PC-3 (cell line): ENCODE results near the gene PAX1.

Experiments used
- CTCF ChIP-seq: fragments of 300-600 bp; sonication (generic); conservative IDR thresholded peaks from 2 replicates; pipeline ENCODE4 v1.5.1; 2017; ENCODE audit warnings: antibody characterized with exemption, low read depth, mild to moderate bottlenecking, low read length
- EZH2 ChIP-seq: fragments of 300-600 bp; sonication (generic); IDR thresholded peaks from one replicate; pipeline ENCODE4 v1.6.1; 2017; ENCODE audit warnings: antibody characterized with exemption, mild to moderate bottlenecking, low read length; ENCODE audit not compliant: unreplicated experiment

DNA sequence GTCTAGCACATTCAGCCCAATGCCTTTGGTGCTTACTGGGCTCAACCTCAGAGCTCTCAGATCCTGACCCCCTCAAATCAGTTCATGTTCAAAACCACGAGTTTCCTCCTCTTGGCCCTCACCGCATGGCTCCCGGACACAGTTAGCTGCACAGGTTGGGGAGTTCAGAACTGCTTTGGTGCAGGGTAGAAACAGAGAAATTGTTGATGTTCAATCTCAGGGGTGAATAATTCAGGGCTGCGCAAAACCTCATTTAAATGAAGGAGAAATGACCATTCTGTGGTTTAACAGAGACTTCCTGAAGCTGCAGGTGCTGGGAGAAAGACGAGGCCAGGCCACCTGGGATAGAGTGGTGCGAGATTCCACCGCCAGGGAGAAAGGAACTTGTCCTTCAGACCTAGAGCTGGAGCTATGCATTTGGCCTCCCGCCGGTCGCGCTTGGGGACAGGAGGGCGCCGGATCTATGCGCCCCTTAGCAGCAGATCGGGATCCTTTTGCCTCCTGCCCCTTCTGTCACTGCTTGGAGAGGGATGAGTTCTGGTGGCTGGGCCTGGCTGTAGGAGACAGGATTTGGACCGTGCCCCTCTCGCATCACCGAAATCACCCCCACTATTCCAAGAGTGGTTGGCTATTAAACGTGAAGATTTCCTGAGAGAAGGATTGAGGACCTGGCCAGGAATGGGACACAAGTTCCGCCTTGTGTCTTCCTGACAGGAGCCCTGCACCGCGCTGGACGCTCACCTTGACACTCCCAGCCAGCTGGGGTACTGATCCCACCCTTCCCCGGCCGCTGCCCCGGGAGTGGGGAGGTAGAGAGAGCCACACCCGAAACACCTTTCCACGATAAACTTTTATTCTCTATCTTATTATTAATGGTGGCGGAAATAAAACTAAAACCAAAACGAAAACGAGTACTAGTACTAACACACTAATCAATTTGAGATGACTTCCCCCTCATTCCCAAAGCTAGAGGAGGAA, 767 bp upstream of the PAX1 start:
- TF ChIP-seq CTCF: no peak
- TF ChIP-seq EZH2: no peak
